T47D (cell line): ENCODE measurements around the gene FNDC3B.

Experiments used
- DNase-seq, 2 experiments: peaks; one replicate each; pipeline versions ENCODE4 v3.0.0 to v3.0.0-alpha.2; 2011 to 2012; ENCODE audit warnings: low read depth in 1 of 2, low spot score in 1 of 2
- JUND ChIP-seq: IDR thresholded peaks from 2 replicates; pipeline ENCODE4 v1.6.1; 2012; ENCODE audit warnings: low read depth
- in situ Hi-C: cut with HindIII; loops from 2 replicates; pipeline ENCODE4 v1.10.0; 2016; ENCODE audit warnings: low sequenced_read_pairs, low pct_unique_long_range_greater_than_20kb

FNDC3B gene

DNA sequence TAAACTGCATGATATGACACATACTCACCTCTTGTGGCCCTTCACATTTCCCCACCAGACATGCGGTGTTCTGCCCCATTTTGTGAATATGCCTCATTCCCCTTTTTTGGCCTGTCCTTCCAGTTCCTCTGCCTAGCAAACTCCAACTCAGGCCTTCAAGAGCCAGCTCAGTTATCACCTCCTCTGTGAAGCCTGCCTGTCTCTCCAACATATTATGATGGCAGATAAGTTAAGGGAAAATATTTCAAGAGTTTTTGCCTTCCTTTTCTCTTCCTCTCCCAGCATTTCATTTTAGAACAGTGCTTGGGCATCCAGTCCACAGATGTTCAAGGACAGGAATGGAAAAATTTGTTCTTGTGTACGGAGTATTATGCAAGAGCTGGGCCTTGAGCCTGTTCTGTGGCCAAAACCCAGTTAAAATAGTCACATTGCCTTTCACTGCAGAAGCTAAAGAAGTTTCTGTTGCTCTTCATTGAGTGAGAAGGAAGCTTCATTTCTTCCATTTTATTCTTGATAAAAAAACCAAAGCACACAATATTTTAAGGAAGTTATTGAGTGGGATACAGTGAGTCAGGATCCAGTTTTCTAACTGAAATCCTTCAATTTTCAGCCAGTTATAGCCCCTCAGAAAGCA, 216.8 kb downstream of the FNDC3B start:
- in situ Hi-C loops = no loop called here
- no peak for DNase-seq
- no peak for TF ChIP-seq JUND

DNA sequence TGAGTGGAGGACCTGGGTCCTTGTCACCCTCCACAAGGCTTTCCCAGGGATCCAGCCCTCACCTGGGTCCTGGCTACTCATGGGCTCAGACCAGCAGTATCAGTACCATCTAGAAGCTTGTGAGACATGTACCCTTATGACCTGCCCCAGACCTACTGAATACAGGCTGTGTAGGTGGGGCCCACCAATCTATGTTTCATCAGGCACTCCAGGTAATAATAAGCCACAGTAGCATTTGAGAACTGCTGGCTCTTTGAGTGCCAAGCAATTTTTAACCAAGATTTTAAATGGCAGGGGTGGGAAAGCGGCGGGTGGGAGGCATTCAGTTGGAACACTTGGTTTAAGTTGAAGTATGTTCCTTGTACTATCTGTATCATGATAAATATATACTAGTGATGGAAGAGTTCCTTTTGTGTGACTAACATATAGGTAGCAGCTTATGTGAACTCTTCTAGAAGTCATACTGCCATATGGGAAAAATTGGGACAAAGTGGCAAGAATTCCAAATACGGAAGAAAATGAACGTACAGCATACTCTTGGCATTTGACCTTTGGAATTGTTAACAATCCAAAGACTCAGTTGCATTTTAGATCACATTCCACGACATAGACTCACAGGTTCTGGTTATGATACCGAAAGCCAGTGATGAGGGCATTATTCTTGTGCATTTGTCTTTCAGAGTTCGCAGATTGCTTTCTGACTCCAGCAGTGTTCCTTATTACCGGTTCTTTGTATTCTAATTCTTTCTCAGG, 218.4 kb downstream of the FNDC3B start:
- in situ Hi-C loops = no loop called here
- no peak for DNase-seq
- TF ChIP-seq JUND = no peak

DNA sequence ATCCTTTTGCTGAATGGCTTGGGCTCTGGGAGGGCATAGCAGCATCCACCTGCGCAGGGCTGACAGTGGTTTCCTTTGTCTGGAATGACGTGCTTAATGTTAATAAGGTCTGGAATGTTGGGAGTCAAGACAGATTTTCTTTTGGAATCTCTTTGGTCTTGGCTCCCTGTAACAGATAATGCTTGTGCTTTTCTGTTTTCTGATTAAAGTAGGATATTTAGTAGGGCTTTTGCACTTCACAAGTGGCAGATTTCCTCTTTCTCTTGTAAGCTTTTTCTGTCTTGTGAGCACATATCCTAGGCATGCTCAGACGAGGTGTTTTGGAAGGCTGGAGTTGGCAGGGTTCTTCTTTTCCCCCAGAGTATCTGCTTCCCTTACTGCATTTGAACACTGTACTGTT, 219.2 kb downstream of the FNDC3B start:
- no peak for DNase-seq
- in situ Hi-C loops = no loop called here
- no peak for TF ChIP-seq JUND

DNA sequence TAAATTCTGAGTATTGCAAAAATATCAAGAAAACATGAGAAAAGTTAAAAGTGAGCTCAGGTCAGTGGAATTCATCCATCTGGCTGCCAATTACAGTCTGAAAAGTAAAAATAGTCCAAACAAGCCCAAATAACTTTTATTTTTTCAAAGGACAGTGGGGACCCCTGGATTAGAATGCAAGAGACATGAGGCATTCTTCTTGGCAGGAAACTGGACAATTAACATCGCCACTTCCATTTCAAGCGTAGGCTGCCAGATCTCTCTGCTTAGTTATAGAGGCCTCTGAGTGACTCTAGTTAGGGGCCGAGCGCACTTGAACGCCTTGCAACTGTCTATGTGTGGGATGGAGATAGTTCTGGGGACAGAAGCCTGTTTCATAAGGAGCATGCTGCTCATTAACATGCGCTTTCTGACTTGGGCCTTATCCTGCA, 219.7 kb downstream of the FNDC3B start:
- in situ Hi-C loops = no loop called here
- no peak for DNase-seq
- TF ChIP-seq JUND = no peak

DNA sequence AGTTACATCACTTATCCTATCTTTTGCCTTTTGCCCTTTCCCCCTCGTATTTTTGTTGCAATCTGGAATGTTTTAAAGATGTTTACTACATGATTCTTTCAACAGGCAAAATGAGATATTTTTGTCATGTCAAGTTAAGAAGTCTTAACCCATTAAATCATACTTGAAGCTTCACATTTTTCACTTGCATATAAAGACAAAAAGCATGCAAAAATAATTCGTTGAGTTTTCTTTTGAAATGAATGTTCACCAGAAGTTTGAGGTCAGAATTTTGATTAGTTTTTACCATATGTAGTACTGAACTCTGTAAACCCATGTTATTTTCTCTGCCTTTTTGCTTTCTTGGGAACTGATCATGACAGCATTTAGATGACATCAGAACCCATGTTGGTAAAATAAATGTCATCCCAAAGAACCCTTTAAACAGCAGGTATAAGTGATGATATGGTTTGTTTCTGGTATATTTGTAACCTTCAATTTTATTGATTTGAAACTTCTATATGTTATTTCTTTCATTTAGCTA, 220.4 kb downstream of the FNDC3B start:
- in situ Hi-C loops = no loop called here
- no peak for DNase-seq

DNA sequence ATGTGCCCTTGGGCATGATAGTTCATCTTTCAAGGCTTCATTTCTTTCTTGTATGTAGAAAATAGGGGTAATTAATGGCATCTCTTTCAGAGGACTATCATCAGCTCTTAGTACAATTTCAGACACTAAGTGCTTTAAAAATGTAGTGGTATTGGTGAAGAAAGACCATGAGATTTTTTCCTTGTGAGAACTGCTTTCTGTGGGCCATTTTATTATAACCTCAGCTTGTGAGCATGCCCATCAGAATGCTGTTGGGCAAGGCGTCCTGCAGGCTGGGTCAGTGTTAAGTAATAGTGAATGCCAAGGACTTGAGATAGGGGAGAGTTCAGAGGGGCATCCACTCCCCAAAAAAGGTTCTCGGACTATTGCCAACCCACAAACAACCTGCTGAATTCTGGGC, 221.0 kb downstream of the FNDC3B start:
- no peak for TF ChIP-seq JUND
- in situ Hi-C loops = no loop called here
- DNase-seq = no peak

More for the DNA sequence above, 220.4 kb downstream of the FNDC3B start:
- TF ChIP-seq JUND = no peak

DNA sequence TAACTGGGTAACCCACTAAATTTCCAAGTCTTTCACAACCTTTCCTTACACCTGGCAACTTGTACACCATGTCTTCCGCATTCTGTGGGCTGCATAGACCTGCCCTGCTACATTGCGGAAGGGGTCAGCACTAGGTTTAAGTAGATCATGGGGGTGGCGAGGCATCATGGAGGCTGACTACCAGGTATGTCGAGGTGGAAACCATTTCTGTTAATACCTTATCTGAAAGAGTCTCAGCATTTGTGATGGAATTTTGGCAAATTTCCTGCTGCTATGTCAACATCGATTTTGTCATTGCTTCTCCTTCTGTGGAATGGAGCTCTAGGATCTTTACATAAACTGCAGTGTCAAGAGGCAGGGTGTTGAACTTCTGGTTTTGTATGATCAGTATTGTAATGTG, 221.7 kb downstream of the FNDC3B start:
- TF ChIP-seq JUND = no peak
- DNase-seq = no peak
- in situ Hi-C loops = no loop called here

DNA sequence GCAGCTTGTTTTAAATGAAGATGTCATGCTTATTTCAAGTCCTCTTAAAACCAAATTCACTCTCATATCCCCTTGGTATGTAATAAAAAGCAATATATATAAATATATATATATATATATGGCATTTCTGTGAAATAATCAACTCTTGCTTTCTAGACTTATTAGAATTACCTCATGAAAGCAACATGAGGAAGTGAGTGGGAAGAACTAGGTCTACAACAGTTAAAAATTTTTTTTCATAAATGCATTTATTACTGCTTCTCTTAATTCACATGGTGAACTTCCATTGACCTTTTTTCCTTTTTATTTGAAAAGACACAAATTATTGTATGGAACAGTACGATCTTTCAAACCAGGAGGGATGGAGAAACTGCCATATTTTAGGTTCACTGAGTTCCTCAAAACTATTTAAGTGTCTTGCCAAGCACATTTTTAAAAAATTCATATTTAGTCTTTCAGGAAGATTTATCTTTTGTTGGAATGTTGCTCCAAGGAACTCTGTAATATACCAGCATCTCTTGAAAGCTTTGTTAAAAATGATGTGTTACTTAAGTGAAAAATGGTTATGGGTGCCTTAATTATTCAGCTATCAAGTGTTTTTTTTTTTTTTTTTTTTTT, 223.7 kb downstream of the FNDC3B start:
- no peak for TF ChIP-seq JUND
- in situ Hi-C loops = no loop called here

DNA sequence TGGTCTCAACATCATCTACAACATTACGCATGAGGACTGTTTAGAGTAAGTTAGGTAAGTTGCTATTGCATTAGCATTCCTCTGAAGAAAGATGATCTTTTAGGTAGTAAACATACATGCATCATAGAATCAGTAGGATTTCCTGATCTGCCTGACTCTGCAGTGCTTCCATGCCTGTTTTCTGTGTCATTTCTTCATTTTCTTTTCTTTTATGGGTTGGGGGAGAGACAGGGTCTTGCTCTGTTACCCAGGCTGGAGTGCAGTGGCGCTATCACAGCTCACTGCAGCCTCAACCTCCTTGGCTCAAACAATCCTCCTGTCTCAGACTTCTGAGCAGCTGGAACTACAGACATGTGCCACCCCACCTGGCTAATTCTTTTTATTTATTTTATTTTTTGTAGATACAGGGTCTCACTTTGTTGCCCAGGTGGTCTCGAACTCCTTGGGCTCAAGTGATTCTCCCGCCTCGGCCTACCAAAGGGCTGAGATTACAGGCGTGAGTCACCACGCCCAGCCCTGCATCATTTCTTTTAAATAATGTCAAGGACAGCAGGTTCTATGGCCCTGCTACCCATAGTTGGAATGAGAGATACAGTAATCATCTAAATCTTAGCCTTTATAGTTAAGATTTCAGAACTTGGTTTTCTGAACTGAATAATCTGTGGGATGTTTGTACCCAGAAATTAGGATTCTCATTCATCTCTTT, 224.6 kb downstream of the FNDC3B start:
- TF ChIP-seq JUND = no peak
- in situ Hi-C loops = no loop called here
- no peak for DNase-seq

More for the DNA sequence above, 223.7 kb downstream of the FNDC3B start:
- DNase-seq = no peak

DNA sequence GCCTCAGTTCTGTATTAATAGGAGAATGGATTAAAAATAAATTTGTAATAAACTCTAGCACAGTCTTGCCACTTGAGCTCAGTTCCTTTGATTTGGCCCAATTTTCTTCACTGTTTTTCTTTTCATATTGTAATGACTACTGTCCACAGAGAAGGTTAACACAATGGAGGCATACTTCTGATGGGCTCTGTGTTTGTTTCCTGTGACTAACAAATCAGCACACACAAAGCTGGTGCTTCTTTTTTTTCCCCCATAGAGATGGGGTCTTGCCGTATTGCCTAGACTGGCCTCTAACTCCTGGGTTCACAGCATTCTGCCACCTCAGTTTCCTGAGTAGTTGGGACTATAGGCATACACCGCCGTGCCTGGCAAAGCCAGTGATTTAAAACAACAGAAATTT, 226.7 kb downstream of the FNDC3B start:
- in situ Hi-C loops = no loop called here
- no peak for TF ChIP-seq JUND

DNA sequence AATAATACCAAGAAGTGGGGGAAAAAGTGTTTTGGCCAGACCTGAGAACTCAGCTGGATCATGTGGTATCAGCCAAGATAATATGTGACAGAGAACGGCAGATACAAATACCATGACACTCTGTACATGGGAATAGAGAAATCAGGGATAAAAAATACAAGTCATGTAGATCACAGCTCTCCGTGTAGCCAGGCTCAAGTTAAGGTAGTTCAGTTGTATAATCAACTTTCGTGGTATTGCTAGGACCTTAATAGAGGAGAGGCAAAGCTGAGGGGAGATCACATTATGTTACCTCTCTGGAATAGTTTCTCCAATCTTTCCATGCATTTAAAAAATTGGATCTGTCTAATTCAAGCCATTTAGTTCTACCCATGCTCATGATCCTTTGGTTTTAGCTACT, 229.0 kb downstream of the FNDC3B start:
- no peak for DNase-seq

More for the DNA sequence above, 226.7 kb downstream of the FNDC3B start:
- no peak for DNase-seq

DNA sequence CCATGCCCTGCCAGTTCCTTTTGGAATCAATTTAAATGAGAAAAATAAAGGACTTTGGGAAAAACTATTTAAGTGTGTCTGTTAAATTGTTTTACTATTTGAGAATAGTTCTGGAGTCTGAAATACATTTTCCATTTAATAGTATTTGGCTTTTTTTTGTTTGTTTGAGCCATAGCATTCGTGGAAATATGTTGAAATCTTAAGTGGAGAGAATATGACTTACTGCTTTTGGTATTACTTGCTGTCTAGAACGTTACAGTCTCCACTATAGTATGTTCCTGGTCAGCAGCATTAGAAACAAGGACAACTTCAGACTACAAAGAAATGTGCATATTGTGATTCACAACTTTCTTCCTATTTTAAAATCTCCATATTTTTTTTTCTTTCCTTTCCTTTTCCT, 229.5 kb downstream of the FNDC3B start:
- no peak for TF ChIP-seq JUND
- no peak for DNase-seq
- in situ Hi-C loops = no loop called here

More for the DNA sequence above, 229.0 kb downstream of the FNDC3B start:
- TF ChIP-seq JUND = no peak
- in situ Hi-C loops = no loop called here
